NCI-H2227 (cell line): ENCODE results near the gene NXPE2.
"Not testable (repeated sequence)": the region's sequence is repeated elsewhere in the genome, so short reads cannot be mapped to it uniquely, and the experiment has no call there.

Source experiments
- DNase-seq: peaks from one replicate; lab custom pipeline; 2025; ENCODE audit not compliant: unreplicated experiment; lab: John Stamatoyannopoulos, UW

NXPE2 gene

GRCh38 chr11:114678125-114679036, at the start of gene NXPE2:
NXPE2 (plus strand) TSS chr11:114678527; CDS start chr11:114678576, 49 bp downstream.
- no peak for DNase-seq

GRCh38 chr11:114631445-114631965, 46.8 kb upstream of the NXPE2 start:
- DNase-seq: not testable (repeated sequence)

DNA sequence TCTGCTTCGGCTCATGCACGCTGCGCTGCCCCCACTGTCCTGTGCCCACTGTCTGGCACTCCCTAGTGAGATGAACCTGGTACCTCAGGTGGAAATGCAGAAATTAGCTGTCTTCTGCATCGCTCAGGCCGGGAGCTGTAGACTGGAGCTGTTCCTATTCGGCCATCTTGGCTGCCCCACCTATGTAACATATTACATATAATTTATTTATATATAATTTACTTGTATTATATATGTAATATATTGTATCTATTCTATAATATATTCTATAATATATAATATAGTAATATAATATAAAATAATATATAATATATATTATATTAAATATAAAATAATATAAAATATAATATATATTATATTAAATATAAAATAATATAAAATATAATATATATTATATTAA, 38.9 kb upstream of the NXPE2 start:
- DNase-seq: not testable (repeated sequence)

- DNase-seq: no peak
Measured at GRCh38 chr11:114650661-114651060, 27.7 kb upstream of the NXPE2 start.

- no peak for DNase-seq
Measured at GRCh38 chr11:114651145-114651718, 27.1 kb upstream of the NXPE2 start.

GRCh38 chr11:114653148-114653547, 25.2 kb upstream of the NXPE2 start:
- DNase-seq: no peak

DNA sequence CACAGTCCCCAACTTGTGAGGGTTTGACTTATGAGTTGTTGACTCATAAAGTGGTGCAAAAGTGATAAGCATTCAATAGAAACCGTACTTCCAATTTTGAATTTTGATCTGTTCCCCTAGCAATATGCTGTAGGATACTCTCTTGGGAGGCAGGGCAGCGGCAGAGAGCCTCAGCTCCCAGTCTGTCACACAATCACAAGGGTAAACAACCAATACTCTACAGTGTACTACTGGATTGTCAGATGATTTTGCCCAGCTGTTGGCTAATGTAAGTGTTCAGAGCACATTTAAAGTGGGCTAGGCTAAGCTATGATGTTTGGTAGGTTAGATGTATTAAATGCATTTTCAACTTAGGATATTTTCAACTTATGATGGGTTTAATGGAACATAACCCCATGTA, 13.7 kb upstream of the NXPE2 start:
- no peak for DNase-seq

DNA sequence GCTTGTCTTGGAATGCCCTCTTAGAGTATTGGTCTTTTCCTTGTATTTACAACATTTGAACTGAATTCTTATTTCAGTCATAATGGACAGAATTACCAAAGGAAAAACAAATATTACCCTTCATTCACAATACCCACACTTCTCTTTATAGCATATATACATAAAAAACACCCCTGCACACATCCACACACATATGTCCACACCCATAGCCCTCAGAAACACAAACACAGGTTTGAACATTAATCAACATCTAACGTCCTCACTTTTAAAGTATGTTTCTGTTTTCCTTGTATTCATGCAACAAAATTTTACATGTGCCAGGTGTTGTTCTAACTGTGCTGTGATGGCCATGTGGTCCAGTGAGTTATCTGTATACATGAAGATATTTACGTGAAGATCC, 11.6 kb upstream of the NXPE2 start:
- no peak for DNase-seq

DNA sequence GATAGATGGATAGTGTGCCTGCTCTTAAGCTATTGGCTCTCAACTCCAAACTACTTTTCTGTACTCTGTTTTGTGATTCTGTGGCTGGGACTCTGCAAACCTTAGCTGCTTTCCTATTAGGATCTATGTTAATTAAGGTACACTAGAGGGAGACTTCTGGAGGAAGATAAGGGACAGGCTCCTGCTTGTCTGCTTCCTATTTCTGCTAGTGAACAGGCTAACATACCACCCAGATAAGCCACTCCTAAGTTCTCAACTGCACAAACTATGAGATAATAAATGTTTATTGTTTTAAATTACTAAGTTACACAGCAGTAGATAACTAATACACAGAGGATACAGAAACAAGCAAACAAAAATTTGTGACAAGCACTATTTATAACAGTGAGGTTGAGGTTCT, 10.2 kb upstream of the NXPE2 start:
- DNase-seq: no peak

GRCh38 chr11:114673661-114674060, 4.7 kb upstream of the NXPE2 start:
- no peak for DNase-seq

- no peak for DNase-seq
Measured at GRCh38 chr11:114679505-114679904, 1.2 kb downstream of the NXPE2 start.

- peak; percentile 1 for DNase-seq
Measured at GRCh38 chr11:114683007-114683406, 4.7 kb downstream of the NXPE2 start.

- no peak for DNase-seq
Measured at GRCh38 chr11:114684636-114685035, 6.3 kb downstream of the NXPE2 start.

DNA sequence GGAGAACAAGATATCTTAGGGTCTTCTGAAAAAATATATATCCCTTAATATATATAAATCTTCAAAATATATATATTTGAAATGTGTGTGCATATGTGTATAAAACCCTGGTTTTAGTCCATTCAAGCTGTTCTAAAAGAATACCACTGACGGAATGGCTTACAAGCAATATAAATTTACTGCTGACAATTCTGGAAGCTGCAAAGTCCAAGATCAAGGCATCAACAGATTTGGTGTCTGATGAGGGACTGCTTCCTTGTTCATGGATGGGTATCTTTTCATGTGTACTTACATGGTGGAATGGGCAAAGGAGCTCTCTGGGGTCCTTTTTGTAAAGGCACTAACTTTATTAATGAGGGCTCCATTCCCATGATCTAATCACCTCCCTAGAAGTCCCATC, 6.8 kb downstream of the NXPE2 start:
- no peak for DNase-seq

DNA sequence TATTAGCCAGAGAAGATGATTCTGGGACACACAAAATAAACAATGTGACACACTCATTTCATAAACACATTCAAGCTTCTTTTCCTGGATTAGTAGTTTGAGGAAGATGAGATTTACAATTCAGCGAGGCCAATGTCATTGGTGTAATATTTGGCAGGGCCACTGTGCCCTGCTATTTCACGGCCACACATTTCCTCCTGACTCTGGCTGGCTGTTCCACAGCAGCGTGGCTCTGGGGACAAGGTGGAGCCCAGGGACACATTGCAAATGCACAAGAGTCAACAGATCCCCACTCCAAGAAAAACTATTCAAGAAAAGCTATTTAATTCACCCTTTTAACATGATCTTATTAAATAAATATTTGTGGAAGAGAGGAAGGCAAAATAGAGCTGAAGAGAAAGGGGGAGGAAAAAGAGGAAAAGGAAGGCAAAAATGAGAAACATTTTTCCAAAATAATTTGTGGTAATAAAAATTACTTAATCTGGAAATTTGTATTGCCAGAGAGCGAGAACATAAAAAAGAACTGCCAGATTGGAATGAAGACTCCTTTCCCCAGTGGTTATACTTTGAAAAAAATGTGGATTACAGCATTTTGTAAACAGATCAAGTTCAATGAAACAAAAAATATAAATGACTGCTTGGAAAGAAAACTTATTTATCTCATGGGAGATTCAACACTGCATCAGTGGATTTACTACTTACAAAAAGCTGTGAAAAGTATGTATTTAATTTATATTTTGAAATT, 27.1 kb downstream of the NXPE2 start:
- DNase-seq: no peak

DNA sequence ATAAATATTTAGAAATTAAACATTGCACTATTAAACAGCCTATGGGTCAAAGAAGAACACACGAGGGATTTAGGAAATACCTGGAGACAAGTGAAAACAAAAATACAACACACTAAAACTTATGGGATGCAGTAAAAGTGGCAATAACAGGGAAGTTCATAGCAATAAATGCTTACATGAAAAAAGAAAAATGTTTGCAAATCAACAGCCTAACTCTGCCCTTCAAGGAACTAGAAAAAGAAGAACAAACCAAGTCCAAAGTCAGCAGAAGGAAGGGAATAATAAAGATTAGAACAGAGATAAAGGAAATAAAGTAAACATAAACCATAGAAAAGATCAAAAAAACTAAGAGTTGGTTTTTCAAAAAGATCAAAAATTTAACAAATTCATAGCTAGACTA, 31.6 kb downstream of the NXPE2 start:
- no peak for DNase-seq

DNA sequence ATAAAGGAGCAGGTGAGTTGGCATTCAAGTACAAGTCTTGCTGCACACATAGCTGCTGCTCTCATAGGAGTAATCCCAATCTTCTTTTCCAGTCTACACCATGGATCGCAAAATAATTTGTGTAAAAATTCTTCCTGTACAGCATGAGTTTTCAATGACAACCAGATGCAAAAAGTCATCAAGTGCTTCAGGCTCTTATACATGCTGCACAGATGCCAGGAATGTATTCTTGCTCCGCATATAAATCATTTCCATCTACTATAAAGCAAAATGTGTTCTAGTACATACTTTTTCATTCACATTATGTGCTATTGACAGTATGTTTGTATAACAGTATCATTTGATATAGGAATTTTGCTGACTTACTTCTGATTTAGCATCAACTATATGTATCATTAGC, 35.4 kb downstream of the NXPE2 start:
- no peak for DNase-seq

GRCh38 chr11:114719562-114719961, 41.2 kb downstream of the NXPE2 start:
- DNase-seq: no peak

GRCh38 chr11:114724916-114725524, 46.7 kb downstream of the NXPE2 start:
- no peak for DNase-seq

- DNase-seq: no peak
Measured at GRCh38 chr11:114725623-114726022, 47.3 kb downstream of the NXPE2 start.

DNA sequence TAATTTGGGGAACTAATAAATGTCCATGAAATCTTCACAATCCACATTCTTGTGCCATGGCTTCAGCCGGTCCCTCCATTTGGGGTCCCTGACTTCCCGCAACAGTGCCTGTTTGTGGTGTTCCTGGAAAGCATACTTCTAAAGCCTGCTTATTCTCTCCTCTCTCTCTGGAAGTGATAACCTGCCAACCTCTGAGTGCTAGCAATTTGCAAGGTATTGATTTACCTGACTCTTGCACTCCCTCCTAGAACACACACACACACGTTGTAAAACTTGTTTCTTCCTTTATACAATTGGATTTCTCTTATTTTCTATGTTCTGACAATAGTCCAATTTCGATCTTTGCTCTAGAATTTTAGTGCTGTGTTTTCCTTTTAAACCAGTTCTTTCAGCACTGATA, 58.5 kb downstream of the NXPE2 start:
- DNase-seq: no peak
